Measurements from ENCODE around the gene TAC3. TPM values are rescaled to one million over a fixed set of nuclear protein-coding genes. Genes with fewer than 3 reads are reported as not detected.

The TAC3 gene
- total and polyA plus RNA-seq, 2 experiments from 2014 or later = 13.0 to 113 TPM

- no peak overlapping the region for H2AFZ ChIP-seq
These were observed 8.2 kb downstream of the TAC3 start for GRCh38 chr12:57008178-57008577.

GRCh38 chr12:57006809-57007475 is 9.4 kb downstream of the TAC3 start:
- 79% methylated on average over 10 of the region's 10 CpGs for WGBS (ENCODE audit: low lambda C conversion rate, missing lambda C conversion rate)

More at GRCh38 chr12:57008178-57008577, 8.2 kb downstream of the TAC3 start:
- Histone ChIP-seq H3K4me3 (no peak overlapping the region), H3K36me3 (replicated peaks; ENCODE audit: insufficient read depth, low read depth) (no peaks in the 10 kb centered on the region), H3K4me2 (no peak overlapping the region), H3K9me3 (ENCODE audit: low read depth) (no peaks in the 10 kb centered on the region), H3K27ac (peak overlapping the region; percentile 18), H3K4me1 (ENCODE audit: insufficient read depth) (peaks cover 20% of the 10 kb centered on the region), H3K79me2 (peaks cover 29% of the 10 kb centered on the region), H4K20me1 (ENCODE audit: insufficient read depth, poor library complexity, severe bottlenecking) (no peaks in the 10 kb centered on the region), H3K27me3 (no peaks in the 10 kb centered on the region), H3K9me2 (replicated peaks; ENCODE audit: insufficient read depth) (no peaks in the 10 kb centered on the region)
- TF ChIP-seq, protein P1, sequence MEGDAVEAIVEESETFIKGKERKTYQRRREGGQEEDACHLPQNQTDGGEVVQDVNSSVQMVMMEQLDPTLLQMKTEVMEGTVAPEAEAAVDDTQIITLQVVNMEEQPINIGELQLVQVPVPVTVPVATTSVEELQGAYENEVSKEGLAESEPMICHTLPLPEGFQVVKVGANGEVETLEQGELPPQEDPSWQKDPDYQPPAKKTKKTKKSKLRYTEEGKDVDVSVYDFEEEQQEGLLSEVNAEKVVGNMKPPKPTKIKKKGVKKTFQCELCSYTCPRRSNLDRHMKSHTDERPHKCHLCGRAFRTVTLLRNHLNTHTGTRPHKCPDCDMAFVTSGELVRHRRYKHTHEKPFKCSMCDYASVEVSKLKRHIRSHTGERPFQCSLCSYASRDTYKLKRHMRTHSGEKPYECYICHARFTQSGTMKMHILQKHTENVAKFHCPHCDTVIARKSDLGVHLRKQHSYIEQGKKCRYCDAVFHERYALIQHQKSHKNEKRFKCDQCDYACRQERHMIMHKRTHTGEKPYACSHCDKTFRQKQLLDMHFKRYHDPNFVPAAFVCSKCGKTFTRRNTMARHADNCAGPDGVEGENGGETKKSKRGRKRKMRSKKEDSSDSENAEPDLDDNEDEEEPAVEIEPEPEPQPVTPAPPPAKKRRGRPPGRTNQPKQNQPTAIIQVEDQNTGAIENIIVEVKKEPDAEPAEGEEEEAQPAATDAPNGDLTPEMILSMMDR (IDR thresholded peaks at IDR 0.05; ENCODE audit: poor library complexity) = peak; percentile 77
- TF ChIP-seq EZH2phosphoT487 (IDR thresholded peaks at IDR 0.05; ENCODE audit: low read depth, severe bottlenecking, unreplicated experiment) = no peak
- peak; percentile 75 for DNase-seq (ENCODE audit: low spot score)

GRCh38 chr12:57005980-57006808 is 10.1 kb downstream of the TAC3 start, which contains the start of gene ZBTB39:
ZBTB39 (minus strand) TSS chr12:57006546; CDS start chr12:57004917, 1,629 bp downstream.
- Histone ChIP-seq H2AFZ (peak within 1 kb of the TSS; percentile 84), H3K4me1 (ENCODE audit: insufficient read depth) (peaks cover 24% of the 10 kb centered on the region), H3K9me2 (replicated peaks; ENCODE audit: insufficient read depth) (no peaks in the 10 kb centered on the region), H3K36me3 (replicated peaks; ENCODE audit: insufficient read depth, low read depth) (peaks cover 4% of the 10 kb centered on the region), H4K20me1 (ENCODE audit: insufficient read depth, poor library complexity, severe bottlenecking) (peaks cover 8% of the 10 kb centered on the region), H3K9me3 (ENCODE audit: low read depth) (no peaks in the 10 kb centered on the region), H3K4me3 (peak within 1 kb of the TSS; percentile 98), H3K27me3 (no peaks in the 10 kb centered on the region), H3K79me2 (peaks cover 46% of the 10 kb centered on the region), H3K4me2 (peak within 1 kb of the TSS; percentile 96), H3K27ac (peak within 1 kb of the TSS; percentile 90)
- WGBS (ENCODE audit: low lambda C conversion rate, missing lambda C conversion rate) = 5% methylated on average over 10 of the region's 94 CpGs
- DNase-seq (ENCODE audit: low spot score) = peak; percentile 90
- no peak for TF ChIP-seq EZH2phosphoT487 (IDR thresholded peaks at IDR 0.05; ENCODE audit: low read depth, severe bottlenecking, unreplicated experiment)
- TF ChIP-seq, protein P1 (IDR thresholded peaks at IDR 0.05; ENCODE audit: poor library complexity) = peak; percentile 69

More at GRCh38 chr12:57006809-57007475, 9.4 kb downstream of the TAC3 start:
- no peak for DNase-seq (ENCODE audit: low spot score)
- H4K20me1 ChIP-seq (ENCODE audit: insufficient read depth, poor library complexity, severe bottlenecking) = peaks cover 2% of the 10 kb centered on the region
- H3K79me2 ChIP-seq = peaks cover 41% of the 10 kb centered on the region
- H3K4me3 ChIP-seq = peak overlapping the region; percentile 52
- peak overlapping the region; percentile 79 for H3K4me2 ChIP-seq
- peak overlapping the region; percentile 84 for H2AFZ ChIP-seq
- no peaks in the 10 kb centered on the region for H3K27me3 ChIP-seq
- peaks cover 4% of the 10 kb centered on the region for H3K36me3 ChIP-seq (replicated peaks; ENCODE audit: insufficient read depth, low read depth)
- no peaks in the 10 kb centered on the region for H3K9me2 ChIP-seq (replicated peaks; ENCODE audit: insufficient read depth)
- no peaks in the 10 kb centered on the region for H3K9me3 ChIP-seq (ENCODE audit: low read depth)
- TF ChIP-seq EZH2phosphoT487 (IDR thresholded peaks at IDR 0.05; ENCODE audit: low read depth, severe bottlenecking, unreplicated experiment) (no peak), EZH2 (IDR thresholded peaks at IDR 0.05; ENCODE audit: borderline replicate concordance) (no peak)
- TF ChIP-seq, protein P1 (IDR thresholded peaks at IDR 0.05; ENCODE audit: poor library complexity) = no peak
- no peak overlapping the region for H3K27ac ChIP-seq
- H3K4me1 ChIP-seq (ENCODE audit: insufficient read depth) = peaks cover 20% of the 10 kb centered on the region

Measured in hepatocyte (in vitro differentiated cells).